Activated CD4-positive, alpha-beta T cell treated with anti-CD3 and anti-CD28 coated beads, Interleukin-2, amount 10 ng/mL, durations not matched to agents 7 days and 5 days (primary cell): ENCODE results near the gene FHIT. TPM values are rescaled to one million over a fixed set of nuclear protein-coding genes. Genes with fewer than 3 reads are reported as not detected.

Experiments
- CTCF ChIA-PET: fragments of 350-600 bp; sonication (Branson Sonifier 250); formaldehyde crosslinking; loops from one replicate; lab custom pipeline; 2021; ENCODE audit warnings: antibody characterized with exemption; lab: Charles Lee
- POLR2A ChIA-PET: fragments of 350-600 bp; sonication (Branson Sonifier 250); formaldehyde crosslinking; loops from one replicate; lab custom pipeline; 2021; ENCODE audit warnings: antibody characterized with exemption; lab: Charles Lee
- DNase-seq: peaks from one replicate; pipeline ENCODE4 v3.0.0-alpha.2; 2020
- H3K27ac Mint-ChIP-seq: one replicate; pipeline ENCODE4 v1.8.0; 2021; ENCODE audit warnings: mild to moderate bottlenecking, moderate library complexity, mixed read lengths
- H3K27me3 Mint-ChIP-seq: one replicate; pipeline ENCODE4 v1.8.0; 2021; ENCODE audit warnings: mixed read lengths
- H3K36me3 Mint-ChIP-seq: one replicate; pipeline ENCODE4 v1.8.0; 2021; ENCODE audit warnings: low read depth, mixed read lengths
- H3K4me1 Mint-ChIP-seq: one replicate; pipeline ENCODE4 v1.8.0; 2021; ENCODE audit warnings: mixed read lengths
- H3K4me3 Mint-ChIP-seq: one replicate; pipeline ENCODE4 v1.8.0; 2021; ENCODE audit warnings: mild to moderate bottlenecking, moderate library complexity, mixed read lengths
- H3K9me3 Mint-ChIP-seq: one replicate; pipeline ENCODE4 v1.8.0; 2021; ENCODE audit warnings: mixed read lengths
- total RNA-seq, 2 experiments: library from RNA; stranded (reverse); gene quantifications; one replicate each; pipeline ENCODE4 v1.2.3, GENCODE V29; 2021

FHIT gene
- total RNA-seq, 2 experiments from 2014 or later = 39.4 to 41.2 TPM

- DNase-seq = no peak
- no peak overlapping the region for H3K4me3 Mint-ChIP-seq
- ChIA-PET POLR2A (no interaction called here), CTCF (interaction anchor here (0.5 to 0.6 kb wide), 2 partner anchors 917 to 1269 kb away, joined by 3 read pairs; no protein-coding TSS in a partner anchor)
- peaks cover 18% of the 10 kb centered on the region for H3K36me3 Mint-ChIP-seq
- H3K27ac Mint-ChIP-seq = no peak overlapping the region
- peaks cover 28% of the 10 kb centered on the region for H3K4me1 Mint-ChIP-seq
- H3K27me3 Mint-ChIP-seq = peaks cover 2% of the 10 kb centered on the region
- no peaks in the 10 kb centered on the region for H3K9me3 Mint-ChIP-seq
These were observed 1487.1 kb downstream of the FHIT start for GRCh38 chr3:59764171-59764570.

GRCh38 chr3:59762941-59763340 is 1488.3 kb downstream of the FHIT start:
- Mint-ChIP-seq H3K4me3 (no peak overlapping the region), H3K9me3 (no peaks in the 10 kb centered on the region), H3K27ac (no peak overlapping the region), H3K36me3 (peaks cover 18% of the 10 kb centered on the region), H3K27me3 (peaks cover 2% of the 10 kb centered on the region), H3K4me1 (peaks cover 37% of the 10 kb centered on the region)
- CTCF ChIA-PET = no interaction called here
- POLR2A ChIA-PET = no interaction called here
- DNase-seq = no peak

- Mint-ChIP-seq H3K4me3 (no peak overlapping the region), H3K9me3 (no peaks in the 10 kb centered on the region), H3K27ac (no peak overlapping the region), H3K36me3 (peaks cover 15% of the 10 kb centered on the region), H3K4me1 (peaks cover 65% of the 10 kb centered on the region), H3K27me3 (peaks cover 2% of the 10 kb centered on the region)
- POLR2A ChIA-PET = interaction anchor here (0.7 kb wide), 1 partner anchor 309 kb away, joined by 4 read pairs; no protein-coding TSS in a partner anchor
- no peak for DNase-seq
- CTCF ChIA-PET = interaction anchor here (1.1 kb wide), 1 partner anchor 12 kb away, joined by 5 read pairs; no protein-coding TSS in a partner anchor
These were observed 1491.8 kb downstream of the FHIT start for GRCh38 chr3:59759298-59760031.

- H3K27me3 Mint-ChIP-seq = peaks cover 2% of the 10 kb centered on the region
- POLR2A ChIA-PET = no interaction called here
- H3K4me1 Mint-ChIP-seq = peaks cover 71% of the 10 kb centered on the region
- CTCF ChIA-PET = interaction anchor here (0.8 to 1.1 kb wide), 2 partner anchors 22 to 138 kb away, joined by 3 read pairs; no protein-coding TSS in a partner anchor
- H3K9me3 Mint-ChIP-seq = no peaks in the 10 kb centered on the region
- H3K27ac Mint-ChIP-seq = peak overlapping the region; percentile 26
- no peak for DNase-seq
- peaks cover 21% of the 10 kb centered on the region for H3K36me3 Mint-ChIP-seq
- H3K4me3 Mint-ChIP-seq = no peak overlapping the region
These were observed 1492.6 kb downstream of the FHIT start for GRCh38 chr3:59758672-59759071.

- no peaks in the 10 kb centered on the region for H3K27me3 Mint-ChIP-seq
- POLR2A ChIA-PET = interaction anchor here (0.7 kb wide), 1 partner anchor 44 kb away, joined by 3 read pairs; no protein-coding TSS in a partner anchor
These were observed 1494.3 kb downstream of the FHIT start for GRCh38 chr3:59756934-59757333.

GRCh38 chr3:59754456-59755129 is 1496.7 kb downstream of the FHIT start:
- Mint-ChIP-seq H3K27ac (no peak overlapping the region), H3K4me1 (peaks cover 70% of the 10 kb centered on the region), H3K4me3 (no peak overlapping the region), H3K9me3 (peaks cover 5% of the 10 kb centered on the region), H3K27me3 (no peaks in the 10 kb centered on the region), H3K36me3 (peaks cover 47% of the 10 kb centered on the region)
- ChIA-PET CTCF (no interaction called here), POLR2A (no interaction called here)
- no peak for DNase-seq

More at GRCh38 chr3:59756934-59757333, 1494.3 kb downstream of the FHIT start:
- no peak for DNase-seq
- H3K4me3 Mint-ChIP-seq = no peak overlapping the region
- H3K27ac Mint-ChIP-seq = no peak overlapping the region
- peaks cover 5% of the 10 kb centered on the region for H3K9me3 Mint-ChIP-seq
- peaks cover 81% of the 10 kb centered on the region for H3K4me1 Mint-ChIP-seq
- H3K36me3 Mint-ChIP-seq = peaks cover 32% of the 10 kb centered on the region
- CTCF ChIA-PET = no interaction called here

- POLR2A ChIA-PET = no interaction called here
- H3K27ac Mint-ChIP-seq = no peak overlapping the region
- CTCF ChIA-PET = interaction anchor here (1.2 kb wide), 1 partner anchor 37 kb away, joined by 3 read pairs; no protein-coding TSS in a partner anchor
- DNase-seq = no peak
- H3K36me3 Mint-ChIP-seq = peaks cover 52% of the 10 kb centered on the region
- peaks cover 9% of the 10 kb centered on the region for H3K9me3 Mint-ChIP-seq
- H3K4me1 Mint-ChIP-seq = peaks cover 64% of the 10 kb centered on the region
- H3K4me3 Mint-ChIP-seq = no peak overlapping the region
- no peaks in the 10 kb centered on the region for H3K27me3 Mint-ChIP-seq
These were observed 1497.3 kb downstream of the FHIT start for GRCh38 chr3:59753808-59754450.

- Mint-ChIP-seq H3K36me3 (peaks cover 58% of the 10 kb centered on the region), H3K4me1 (peaks cover 57% of the 10 kb centered on the region), H3K9me3 (peaks cover 9% of the 10 kb centered on the region), H3K27ac (no peak overlapping the region), H3K4me3 (no peak overlapping the region), H3K27me3 (no peaks in the 10 kb centered on the region)
- CTCF ChIA-PET = interaction anchor here (1.2 kb wide), 1 partner anchor 38 kb away, joined by 3 read pairs; no protein-coding TSS in a partner anchor
- DNase-seq = peak; percentile 32
- POLR2A ChIA-PET = no interaction called here
These were observed 1498.3 kb downstream of the FHIT start for GRCh38 chr3:59752925-59753324.

- Mint-ChIP-seq H3K27ac (no peak overlapping the region), H3K9me3 (peaks cover 12% of the 10 kb centered on the region), H3K36me3 (peaks cover 68% of the 10 kb centered on the region), H3K27me3 (no peaks in the 10 kb centered on the region), H3K4me1 (peaks cover 47% of the 10 kb centered on the region), H3K4me3 (no peak overlapping the region)
- POLR2A ChIA-PET = no interaction called here
- CTCF ChIA-PET = no interaction called here
- DNase-seq = no peak
These were observed 1499.6 kb downstream of the FHIT start for GRCh38 chr3:59751606-59752005.

GRCh38 chr3:59750391-59750790 is 1500.9 kb downstream of the FHIT start:
- CTCF ChIA-PET = interaction anchor here (0.6 to 0.8 kb wide), 3 partner anchors 11 to 1377 kb away, joined by 3 to 4 read pairs (median 3); no protein-coding TSS in a partner anchor
- no peak for DNase-seq
- Mint-ChIP-seq H3K9me3 (peaks cover 14% of the 10 kb centered on the region), H3K27ac (no peak overlapping the region), H3K4me3 (no peak overlapping the region), H3K36me3 (peaks cover 77% of the 10 kb centered on the region), H3K4me1 (peaks cover 36% of the 10 kb centered on the region), H3K27me3 (no peaks in the 10 kb centered on the region)
- POLR2A ChIA-PET = no interaction called here

- Mint-ChIP-seq H3K4me1 (peaks cover 27% of the 10 kb centered on the region), H3K36me3 (peaks cover 80% of the 10 kb centered on the region), H3K9me3 (peaks cover 14% of the 10 kb centered on the region), H3K4me3 (no peak overlapping the region), H3K27ac (no peak overlapping the region), H3K27me3 (no peaks in the 10 kb centered on the region)
- CTCF ChIA-PET = interaction anchor here (1.4 kb wide), 1 partner anchor 30 kb away, joined by 3 read pairs; no protein-coding TSS in a partner anchor
- DNase-seq = no peak
- POLR2A ChIA-PET = no interaction called here
These were observed 1502.0 kb downstream of the FHIT start for GRCh38 chr3:59749291-59749690.

GRCh38 chr3:59746585-59746984 is 1504.7 kb downstream of the FHIT start:
- CTCF ChIA-PET = no interaction called here
- H3K27me3 Mint-ChIP-seq = peaks cover 2% of the 10 kb centered on the region
- DNase-seq = no peak
- peaks cover 4% of the 10 kb centered on the region for H3K4me1 Mint-ChIP-seq
- H3K27ac Mint-ChIP-seq = no peak overlapping the region
- no peak overlapping the region for H3K4me3 Mint-ChIP-seq
- POLR2A ChIA-PET = no interaction called here
- peaks cover 69% of the 10 kb centered on the region for H3K36me3 Mint-ChIP-seq
- peaks cover 15% of the 10 kb centered on the region for H3K9me3 Mint-ChIP-seq
